ENCODE measurements around the gene CA5B.
"Not testable (repeated sequence)": the region's sequence is repeated elsewhere in the genome, so short reads cannot be mapped to it uniquely, and the experiment has no call there.

CA5B gene

GRCh38 chrX:15815779-15816437, 77.8 kb downstream of the CA5B start:
- DNase-seq, result peak; percentile 5

- no peak for DNase-seq
Observed at GRCh38 chrX:15816438-15816809, 78.4 kb downstream of the CA5B start.

GRCh38 chrX:15816886-15817285, 78.8 kb downstream of the CA5B start:
- DNase-seq, result peak; percentile 68

GRCh38 chrX:15820106-15821073, 82.3 kb downstream of the CA5B start:
- DNase-seq, result no peak

- no peak for DNase-seq
Observed at GRCh38 chrX:15822922-15823321, 84.9 kb downstream of the CA5B start.

GRCh38 chrX:15825936-15826335, 87.9 kb downstream of the CA5B start:
- no peak for DNase-seq

GRCh38 chrX:15829217-15829616, 91.1 kb downstream of the CA5B start:
- no peak for DNase-seq

GRCh38 chrX:15831347-15831746, 93.3 kb downstream of the CA5B start:
- DNase-seq, result not testable (repeated sequence)

GRCh38 chrX:15834053-15834452, 96.0 kb downstream of the CA5B start:
- DNase-seq, result no peak

- no peak for DNase-seq
Observed at GRCh38 chrX:15834827-15835595, 96.9 kb downstream of the CA5B start.

Measured in central memory CD4-positive, alpha-beta T cell (primary cell).